Liver (tissue), 9 donors: ENCODE results near the gene BTBD6. TPM values are rescaled to one million over a fixed set of nuclear protein-coding genes. Genes with fewer than 3 reads are reported as not detected.

Experiments
- DNase-seq: peaks from one replicate; pipeline ENCODE4 v3.0.0-alpha.2; 2017; ENCODE audit warnings: low spot score
- H3K27ac ChIP-seq, 2 donors: one replicate each; pipeline ENCODE4 v1.7.0; 2013; ENCODE audit warnings: inconsistent platforms in 2 of 2, low read length in 2 of 2, control low read depth in 1 of 2, low read depth in 1 of 2, mild to moderate bottlenecking in 1 of 2
- H3K27me3 ChIP-seq, 4 donors: one replicate each; pipeline versions ENCODE4 v1.6.1 to v1.7.0; 2013; ENCODE audit warnings: low read length in 3 of 4, inconsistent platforms in 1 of 4, mild to moderate bottlenecking in 1 of 4, moderate library complexity in 1 of 4; ENCODE audit not compliant: control insufficient read depth in 4 of 4, insufficient read depth in 4 of 4
- H3K36me3 ChIP-seq, 4 donors: one replicate each; pipeline versions ENCODE4 v1.6.1 to v1.7.0; 2013; ENCODE audit warnings: low read length in 3 of 4, mild to moderate bottlenecking in 3 of 4, low read depth in 1 of 4, moderate library complexity in 1 of 4; ENCODE audit not compliant: control insufficient read depth in 4 of 4, insufficient read depth in 3 of 4
- H3K4me1 ChIP-seq, 4 donors: one replicate each; pipeline versions ENCODE4 v1.6.1 to v1.7.0; 2013; ENCODE audit warnings: low read length in 3 of 4, mild to moderate bottlenecking in 3 of 4, moderate library complexity in 1 of 4; ENCODE audit not compliant: control insufficient read depth in 4 of 4, insufficient read depth in 4 of 4
- H3K4me3 ChIP-seq, 3 donors: one replicate each; pipeline versions ENCODE4 v1.6.1 to v1.7.0; 2013; ENCODE audit warnings: low read length in 3 of 3, control low read depth in 1 of 3, low read depth in 1 of 3, mild to moderate bottlenecking in 1 of 3
- H3K9ac ChIP-seq, 2 donors: one replicate each; pipeline ENCODE4 v1.7.0; 2013; ENCODE audit warnings: low read length in 2 of 2, mild to moderate bottlenecking in 2 of 2, moderate library complexity in 2 of 2, control low read depth in 1 of 2, low read depth in 1 of 2
- H3K9me3 ChIP-seq, 4 donors: one replicate each; pipeline versions ENCODE4 v1.6.1 to v1.7.0; 2013; ENCODE audit warnings: low read length in 3 of 4; ENCODE audit not compliant: control insufficient read depth in 4 of 4
- ATF3 ChIP-seq: IDR thresholded peaks from 2 replicates; pipeline ENCODE4 v1.6.1; 2016; ENCODE audit warnings: antibody characterized with exemption
- CTCF ChIP-seq: fragments of 150-350 bp; IDR thresholded peaks from 2 replicates; pipeline ENCODE4 v1.5.1; 2017; ENCODE audit warnings: improper control_type of control experiment, low read depth, low read length; ENCODE audit not compliant: missing input control
- EGR1 ChIP-seq, 2 donors: IDR thresholded peaks; 2 replicates each; pipeline ENCODE4 v1.6.1; 2016 to 2018; ENCODE audit warnings: antibody characterized with exemption in 2 of 2, low read depth in 2 of 2
- FOXA1 ChIP-seq: IDR thresholded peaks from 2 replicates; pipeline ENCODE4 v1.6.1; 2016; ENCODE audit warnings: antibody characterized with exemption
- FOXA2 ChIP-seq: IDR thresholded peaks from 2 replicates; pipeline ENCODE4 v1.6.1; 2016; ENCODE audit warnings: antibody characterized with exemption
- HNF4A ChIP-seq, 2 donors: conservative IDR thresholded peaks; 2 replicates each; pipeline ENCODE4 v1.6.1; 2016; ENCODE audit warnings: antibody characterized with exemption in 2 of 2, mild to moderate bottlenecking in 2 of 2
- HNF4G ChIP-seq: IDR thresholded peaks from 2 replicates; pipeline ENCODE4 v1.6.1; 2016; ENCODE audit warnings: antibody characterized with exemption
- JUND ChIP-seq, 2 donors: IDR thresholded peaks; 2 replicates each; pipeline ENCODE4 v1.6.1; 2016; ENCODE audit warnings: antibody characterized with exemption in 2 of 2
- MAX ChIP-seq: IDR thresholded peaks from 2 replicates; pipeline ENCODE4 v1.6.1; 2016; ENCODE audit warnings: antibody characterized with exemption
- NR2F2 ChIP-seq: IDR thresholded peaks from 2 replicates; pipeline ENCODE4 v1.6.1; 2016; ENCODE audit warnings: antibody characterized with exemption
- RAD21 ChIP-seq, 2 donors: IDR thresholded peaks; 2 replicates each; pipeline ENCODE4 v1.6.1; 2016; ENCODE audit warnings: antibody characterized with exemption in 2 of 2, mild to moderate bottlenecking in 2 of 2
- REST ChIP-seq: IDR thresholded peaks from 2 replicates; pipeline ENCODE4 v1.6.1; 2016; ENCODE audit warnings: antibody characterized with exemption, mild to moderate bottlenecking
- RXRA ChIP-seq, 2 donors: IDR thresholded peaks; 2 replicates each; pipeline ENCODE4 v1.6.1; 2017 to 2018; ENCODE audit warnings: antibody characterized with exemption in 2 of 2, mild to moderate bottlenecking in 1 of 2
- SP1 ChIP-seq: IDR thresholded peaks from 2 replicates; pipeline ENCODE4 v1.6.1; 2018; ENCODE audit warnings: antibody characterized with exemption, mild to moderate bottlenecking
- TAF1 ChIP-seq: conservative IDR thresholded peaks from 2 replicates; pipeline ENCODE4 v1.6.1; 2016; ENCODE audit warnings: antibody characterized with exemption, mild to moderate bottlenecking
- YY1 ChIP-seq: IDR thresholded peaks from 2 replicates; pipeline ENCODE4 v1.6.1; 2016; ENCODE audit warnings: antibody characterized with exemption, mild to moderate bottlenecking
- WGBS: extraction: QIAGEN DNeasy Blood & Tissue Kit; methylation state at CpG from one replicate; pipeline ENCODE4 v1.1.7; 2013; 5-methylcytosine and 5-hydroxymethylcytosine counted together
- polyA plus RNA-seq, 2 donors: library from polyadenylated mRNA; stranded (reverse) in 1 of 2; unstranded in 1 of 2; fragments of 200-250 nt in 1 of 2; fragments of >200 nt in 1 of 2; fragmentation: Nextera tagmentation in 1 of 2; extraction: Ambion mirVana in 1 of 2; gene quantifications; one replicate each; pipeline versions ENCODE4 v1.2.1 to v1.2.3, GENCODE V29; 2013 to 2015
- total RNA-seq, 2 donors: library from RNA; depleted of rRNA; stranded (reverse); fragments of >200 nt; gene quantifications; one replicate each; pipeline ENCODE4 v1.2.3, GENCODE V29; 2014
- donor health status: healthy.
- donor health status: healthy.
- donor health status: healthy.
- donor health status: healthy.
- donor health status: healthy.

The BTBD6 gene
- total and polyA plus RNA-seq, 4 donors, result 5.8 to 18.1 (median 16.7) TPM

GRCh38 chr14:105214324-105214915 lies 33.9 kb upstream of the BTBD6 start:
- no peak for DNase-seq
- no peaks in the 10 kb centered on the region for H3K4me1 ChIP-seq
- no peak overlapping the region for H3K27ac ChIP-seq
- WGBS, result 98% methylated on average over 14 of the region's 14 CpGs
- H3K4me3 ChIP-seq, result no peak overlapping the region
- no peaks in the 10 kb centered on the region for H3K9me3 ChIP-seq
- TF ChIP-seq SP1 (no peak), RXRA (IDR thresholded peaks at IDR 0.05) (no peak), FOXA1 (no peak), MAX (no peak), HNF4G (no peak), JUND (IDR thresholded peaks at IDR 0.05) (no peak), TAF1 (no peak), EGR1 (IDR thresholded peaks at IDR 0.05; ENCODE audit: low read depth in 2 of 2) (no peak), RAD21 (IDR thresholded peaks at IDR 0.05) (no peak), HNF4A (conservative IDR thresholded peaks at IDR 0.05) (no peak), ATF3 (no peak), FOXA2 (no peak), REST (no peak), NR2F2 (no peak), CTCF (no peak)
- H3K36me3 ChIP-seq, result peaks cover 0 to 45% (median 6%) of the 10 kb centered on the region in 4 donors
- H3K27me3 ChIP-seq, result no peaks in the 10 kb centered on the region
- no peak overlapping the region for H3K9ac ChIP-seq

- Histone ChIP-seq H3K4me1 (peaks cover 0 to 2% (median 0%) of the 10 kb centered on the region in 4 donors), H3K9ac (no peak overlapping the region), H3K27ac (no peak overlapping the region), H3K36me3 (peaks cover 0 to 43% (median 4%) of the 10 kb centered on the region in 4 donors), H3K4me3 (no peak overlapping the region), H3K27me3 (no peaks in the 10 kb centered on the region), H3K9me3 (no peaks in the 10 kb centered on the region)
- 98% methylated on average over 3 of the region's 3 CpGs for WGBS
- DNase-seq, result no peak
- TF ChIP-seq FOXA2 (no peak), JUND (IDR thresholded peaks at IDR 0.05) (no peak), MAX (no peak), SP1 (no peak), TAF1 (no peak), ATF3 (no peak), EGR1 (IDR thresholded peaks at IDR 0.05; ENCODE audit: low read depth in 2 of 2) (no peak), NR2F2 (no peak), HNF4A (conservative IDR thresholded peaks at IDR 0.05) (no peak), RXRA (IDR thresholded peaks at IDR 0.05) (no peak), YY1 (no peak), FOXA1 (no peak), CTCF (no peak), RAD21 (IDR thresholded peaks at IDR 0.05) (no peak), REST (no peak)
These were observed 32.7 kb upstream of the BTBD6 start for GRCh38 chr14:105215602-105216001.
